ENCODE data around the gene ZNF335. TPM values are rescaled to one million over a fixed set of nuclear protein-coding genes. Genes with fewer than 3 reads are reported as not detected.
A peak's percentile ranks its signal among the peaks of the same experiment; 100 is the strongest.

ZNF335 gene
- total RNA-seq, 6 experiments from 2014 or later, result 6.5 to 9.3 (median 7.8) TPM

GRCh38 chr20:45921337-45922189 is 50.4 kb downstream of the ZNF335 start:
- no peak for DNase-seq
- intact Hi-C loops (cut with DNase I), result no loop called here
- Histone ChIP-seq H3K4me3 (no peak overlapping the region), H3K27me3 (no peaks in the 10 kb centered on the region), H3K27ac (no peak overlapping the region), H3K9me3 (no peaks in the 10 kb centered on the region), H3K4me1 (peaks cover 0 to 14% (median 5%) of the 10 kb centered on the region in 4 donors), H3K36me3 (no peaks in the 10 kb centered on the region)
- ATAC-seq, result no peak
- TF ChIP-seq, protein P1, sequence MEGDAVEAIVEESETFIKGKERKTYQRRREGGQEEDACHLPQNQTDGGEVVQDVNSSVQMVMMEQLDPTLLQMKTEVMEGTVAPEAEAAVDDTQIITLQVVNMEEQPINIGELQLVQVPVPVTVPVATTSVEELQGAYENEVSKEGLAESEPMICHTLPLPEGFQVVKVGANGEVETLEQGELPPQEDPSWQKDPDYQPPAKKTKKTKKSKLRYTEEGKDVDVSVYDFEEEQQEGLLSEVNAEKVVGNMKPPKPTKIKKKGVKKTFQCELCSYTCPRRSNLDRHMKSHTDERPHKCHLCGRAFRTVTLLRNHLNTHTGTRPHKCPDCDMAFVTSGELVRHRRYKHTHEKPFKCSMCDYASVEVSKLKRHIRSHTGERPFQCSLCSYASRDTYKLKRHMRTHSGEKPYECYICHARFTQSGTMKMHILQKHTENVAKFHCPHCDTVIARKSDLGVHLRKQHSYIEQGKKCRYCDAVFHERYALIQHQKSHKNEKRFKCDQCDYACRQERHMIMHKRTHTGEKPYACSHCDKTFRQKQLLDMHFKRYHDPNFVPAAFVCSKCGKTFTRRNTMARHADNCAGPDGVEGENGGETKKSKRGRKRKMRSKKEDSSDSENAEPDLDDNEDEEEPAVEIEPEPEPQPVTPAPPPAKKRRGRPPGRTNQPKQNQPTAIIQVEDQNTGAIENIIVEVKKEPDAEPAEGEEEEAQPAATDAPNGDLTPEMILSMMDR (IDR thresholded peaks at IDR 0.05), result no peak
- no peak for TF ChIP-seq POLR2A (IDR thresholded peaks at IDR 0.05)
- 46% methylated on average over 11 of the region's 11 CpGs for WGBS (ENCODE audit: insufficient coverage, low coverage, low lambda C conversion rate, missing lambda C conversion rate)

- DNase-seq, result no peak
- H3K4me1 ChIP-seq, result peaks cover 0 to 14% (median 5%) of the 10 kb centered on the region in 4 donors
- WGBS (ENCODE audit: insufficient coverage, low coverage, low lambda C conversion rate, missing lambda C conversion rate), result 59% methylated on average over 8 of the region's 9 CpGs
- no peaks in the 10 kb centered on the region for H3K9me3 ChIP-seq
- no peak for ATAC-seq
- intact Hi-C loops (cut with DNase I), result no loop called here
- H3K27ac ChIP-seq, result peak overlapping the region in 2 of 3 donors; percentile 3 to 37
- no peaks in the 10 kb centered on the region for H3K36me3 ChIP-seq
- no peaks in the 10 kb centered on the region for H3K27me3 ChIP-seq
- no peak overlapping the region for H3K4me3 ChIP-seq
- TF ChIP-seq POLR2A (IDR thresholded peaks at IDR 0.05), result no peak
- TF ChIP-seq, protein P1 (IDR thresholded peaks at IDR 0.05), result no peak
Observed at GRCh38 chr20:45920462-45921336, 51.3 kb downstream of the ZNF335 start.

- peak; percentile 10 to 37 (median 30) for ATAC-seq
- WGBS (ENCODE audit: insufficient coverage, low coverage, low lambda C conversion rate, missing lambda C conversion rate), result 27% methylated on average over 11 of the region's 11 CpGs
Observed at GRCh38 chr20:45919542-45920399, 52.2 kb downstream of the ZNF335 start.

More at GRCh38 chr20:45919542-45920399, 52.2 kb downstream of the ZNF335 start:
- Histone ChIP-seq H3K4me3 (no peak overlapping the region), H3K36me3 (no peaks in the 10 kb centered on the region), H3K9me3 (no peaks in the 10 kb centered on the region), H3K27me3 (no peaks in the 10 kb centered on the region), H3K4me1 (peaks cover 0 to 14% (median 5%) of the 10 kb centered on the region in 4 donors), H3K27ac (peak overlapping the region; percentile 3 to 37 (median 20))
- no peak for DNase-seq
- TF ChIP-seq, protein P1 (IDR thresholded peaks at IDR 0.05), result no peak
- TF ChIP-seq POLR2A (IDR thresholded peaks at IDR 0.05), result no peak
- intact Hi-C loops (cut with DNase I), result no loop called here

Data from right lobe of liver (tissue), 6 donors.